GM23338 (cell line): ENCODE results near the gene GPR139. TPM values are rescaled to one million over a fixed set of nuclear protein-coding genes. Genes with fewer than 3 reads are reported as not detected.

Experiments
- ATAC-seq: fragments of 200-7000 bp; cut with Tn5 transposase; 3 replicates; pipeline ENCODE4 v1.9.1; 2020
- DNase-seq: peaks from one replicate; pipeline ENCODE4 v3.0.0-alpha.2; 2015; ENCODE audit warnings: low spot score
- H2AFZ ChIP-seq: fragments of 200-600 bp; sonication (generic); 2 replicates; pipeline ENCODE4 v1.8.0; 2016; ENCODE audit warnings: antibody characterized with exemption, mild to moderate bottlenecking, moderate library complexity
- H3F3A ChIP-seq: fragments of 200-600 bp; sonication (generic); replicated peaks from 2 replicates; pipeline ENCODE4 v1.8.0; 2017; ENCODE audit warnings: antibody characterized with exemption, mixed run types, low read depth
- H3K27ac ChIP-seq: fragments of 200-600 bp; sonication (generic); 2 replicates; pipeline ENCODE4 v1.6.1; 2016; ENCODE audit warnings: low read depth
- H3K27me3 ChIP-seq: fragments of 200-600 bp; sonication (generic); 2 replicates; pipeline ENCODE4 v1.8.0; 2016; ENCODE audit warnings: mild to moderate bottlenecking, mixed run types, moderate library complexity; ENCODE audit not compliant: insufficient read depth
- H3K36me3 ChIP-seq: fragments of 200-600 bp; sonication (generic); 2 replicates; pipeline ENCODE4 v1.8.0; 2016; ENCODE audit warnings: mild to moderate bottlenecking; ENCODE audit not compliant: insufficient read depth
- H3K4me1 ChIP-seq: fragments of 200-600 bp; sonication (generic); 2 replicates; pipeline ENCODE4 v1.8.0; 2016; ENCODE audit warnings: mild to moderate bottlenecking, moderate library complexity; ENCODE audit not compliant: insufficient read depth
- H3K4me2 ChIP-seq: fragments of 200-600 bp; sonication (generic); 2 replicates; pipeline ENCODE4 v1.7.1; 2017; ENCODE audit warnings: mixed run types
- H3K4me3 ChIP-seq: fragments of 200-600 bp; sonication (generic); 2 replicates; pipeline ENCODE4 v1.6.1; 2016; ENCODE audit warnings: mixed run types
- H3K79me2 ChIP-seq: fragments of 200-600 bp; sonication (generic); replicated peaks from 2 replicates; pipeline ENCODE4 v1.8.0; 2017; ENCODE audit warnings: mild to moderate bottlenecking; ENCODE audit not compliant: insufficient read depth
- H3K9me2 ChIP-seq: fragments of 200-600 bp; sonication (generic); 2 replicates; pipeline ENCODE4 v1.8.0; 2017; ENCODE audit not compliant: insufficient read depth
- H4K20me1 ChIP-seq: fragments of 200-600 bp; sonication (generic); replicated peaks from 2 replicates; pipeline ENCODE4 v1.8.0; 2017; ENCODE audit warnings: mild to moderate bottlenecking; ENCODE audit not compliant: insufficient read depth
- H3K27ac Mint-ChIP-seq: 2 replicates; pipeline ENCODE4 v1.8.0; 2020; ENCODE audit warnings: inconsistent platforms, mild to moderate bottlenecking, moderate library complexity, mixed read lengths
- H3K27me3 Mint-ChIP-seq: 3 replicates; pipeline ENCODE4 v1.8.0; 2022; ENCODE audit warnings: low read depth, mild to moderate bottlenecking, moderate library complexity, mixed read lengths, inconsistent platforms; ENCODE audit not compliant: insufficient read depth, poor library complexity
- H3K36me3 Mint-ChIP-seq: 3 replicates; pipeline ENCODE4 v1.8.0; 2021; ENCODE audit warnings: low read depth, mild to moderate bottlenecking, inconsistent platforms, moderate library complexity, mixed read lengths
- H3K4me1 Mint-ChIP-seq: 3 replicates; pipeline ENCODE4 v1.8.0; 2020; ENCODE audit warnings: mild to moderate bottlenecking, inconsistent platforms, mixed read lengths
- H3K4me3 Mint-ChIP-seq: 3 replicates; pipeline ENCODE4 v1.8.0; 2021; ENCODE audit warnings: moderate library complexity, mild to moderate bottlenecking, inconsistent platforms, mixed read lengths
- H3K9me3 Mint-ChIP-seq: 3 replicates; pipeline ENCODE4 v1.8.0; 2020; ENCODE audit warnings: moderate library complexity, mild to moderate bottlenecking, inconsistent platforms, mixed read lengths
- CTCF ChIP-seq, 2 experiments: fragments of 200-600 bp in 1 of 2; sonication (generic) in 1 of 2; conservative IDR thresholded peaks; 2 replicates each; pipeline versions ENCODE4 v1.5.1 to v1.6.1; 2016 to 2017; ENCODE audit warnings: antibody characterized with exemption in 2 of 2, low read depth in 2 of 2, mild to moderate bottlenecking in 2 of 2, moderate library complexity in 1 of 2
- ETS1 ChIP-seq: IDR thresholded peaks from 2 replicates; pipeline ENCODE4 v1.6.1; 2016; ENCODE audit warnings: antibody characterized with exemption
- EZH2phosphoT487 ChIP-seq: fragments of 200-600 bp; sonication (generic); IDR thresholded peaks from one replicate; pipeline ENCODE4 v1.8.1; 2018; ENCODE audit warnings: antibody characterized with exemption; ENCODE audit not compliant: unreplicated experiment
- JUNB ChIP-seq: IDR thresholded peaks from one replicate; pipeline ENCODE4 v1.6.1; 2016; ENCODE audit warnings: antibody characterized with exemption; ENCODE audit not compliant: unreplicated experiment
- NANOG ChIP-seq: IDR thresholded peaks from 2 replicates; pipeline ENCODE4 v1.6.1; 2016; ENCODE audit warnings: antibody characterized with exemption, borderline replicate concordance
- REST ChIP-seq: IDR thresholded peaks from one replicate; pipeline ENCODE4 v1.6.1; 2018; ENCODE audit warnings: antibody characterized with exemption; ENCODE audit not compliant: unreplicated experiment
- STAT1 ChIP-seq: IDR thresholded peaks from one replicate; pipeline ENCODE4 v1.6.1; 2016; ENCODE audit warnings: antibody characterized with exemption; ENCODE audit not compliant: unreplicated experiment
- ZNF331 ChIP-seq: fragments of 250-450 bp; sonication (Bioruptor Pico); IDR thresholded peaks from 2 replicates; pipeline ENCODE4 v1.5.0; 2020; ENCODE audit warnings: low read depth, mild to moderate bottlenecking, moderate library complexity
- ZNF462 ChIP-seq: fragments of 250-450 bp; sonication (Bioruptor Pico); IDR thresholded peaks from 2 replicates; pipeline ENCODE4 v1.5.0; 2020; ENCODE audit warnings: mild to moderate bottlenecking, moderate library complexity
- polyA plus RNA-seq: library from polyadenylated mRNA; unstranded; fragments of >200 nt; fragmentation: Nextera tagmentation; extraction: Ambion mirVana; gene quantifications from 2 replicates; pipeline ENCODE4 v1.2.1, GENCODE V29; 2016
- total RNA-seq: library from RNA; depleted of rRNA; stranded (reverse); fragments of >200 nt; shearing (Covaris generic); gene quantifications from 2 replicates; pipeline ENCODE4 v1.2.3, GENCODE V29; 2014

The GPR139 gene
- total and polyA plus RNA-seq, 2 experiments from 2014 or later = 0.66 to 2.3 TPM

GRCh38 chr16:20102521-20102920, 28.8 kb upstream of the GPR139 start (continued):
- no peak for TF ChIP-seq REST
- no peak for TF ChIP-seq ZNF331 (CRISPR knock-in tag)
- TF ChIP-seq ETS1 = no peak
- no peak for TF ChIP-seq NANOG

GRCh38 chr16:20102021-20102420, 28.3 kb upstream of the GPR139 start:
- DNase-seq = no peak
- Histone ChIP-seq H3K4me1 (no peaks in the 10 kb centered on the region), H3K79me2 (no peaks in the 10 kb centered on the region), H3K4me2 (no peak overlapping the region), H2AFZ (no peak overlapping the region), H3K27ac (no peak overlapping the region), H3K27me3 (no peaks in the 10 kb centered on the region), H4K20me1 (no peaks in the 10 kb centered on the region), H3K4me3 (no peak overlapping the region), H3F3A (no peaks in the 10 kb centered on the region), H3K36me3 (no peaks in the 10 kb centered on the region), H3K9me2 (peaks cover 5% of the 10 kb centered on the region; the same call in 1 of the 2 replicates)
- TF ChIP-seq STAT1 (no peak), NANOG (no peak), JUNB (no peak), CTCF (conservative IDR thresholded peaks at IDR 0.05; ENCODE audit: low read depth in 2 of 2) (no peak), ETS1 (no peak), EZH2phosphoT487 (no peak), ZNF462 (no peak)
- H3K9me3 Mint-ChIP-seq = no peaks in the 10 kb centered on the region
- no peak overlapping the region for H3K27ac Mint-ChIP-seq
- no peaks in the 10 kb centered on the region for H3K36me3 Mint-ChIP-seq
- ATAC-seq = no peak
- no peak overlapping the region for H3K4me3 Mint-ChIP-seq
- H3K4me1 Mint-ChIP-seq = peaks cover 5% of the 10 kb centered on the region; the same call in 2 of the 3 replicates
- peaks cover 6% of the 10 kb centered on the region for H3K27me3 Mint-ChIP-seq
